Measurements from ENCODE around the gene FCRL6. TPM values are rescaled to one million over a fixed set of nuclear protein-coding genes. Genes with fewer than 3 reads are reported as not detected.

The FCRL6 gene
- total RNA-seq, 1 donor from 2014 or later = 0.82 TPM

- DNase-seq (no peak), ATAC-seq (no peak)
- intact Hi-C loops (cut with micrococcal nuclease) = loop anchor here (5.0 kb wide), 1 partner anchor 97 kb away; no protein-coding TSS in a partner anchor
Observed at GRCh38 chr1:159795534-159795933, 6.6 kb upstream of the FCRL6 start.

- DNase-seq = peak; percentile 51
- peak; percentile 96 for ATAC-seq
- intact Hi-C loops (cut with micrococcal nuclease) = loop anchor here (5.0 kb wide), 1 partner anchor 93 kb away; no protein-coding TSS in a partner anchor
Observed at GRCh38 chr1:159798893-159799292, 3.3 kb upstream of the FCRL6 start.

- intact Hi-C loops (cut with micrococcal nuclease) = loop anchor here (5.0 kb wide), 1 partner anchor 93 kb away; no protein-coding TSS in a partner anchor
- ATAC-seq (no peak), DNase-seq (no peak)
Observed at GRCh38 chr1:159799446-159799985, 2.6 kb upstream of the FCRL6 start.

GRCh38 chr1:159800177-159800930, 1.8 kb upstream of the FCRL6 start:
- ATAC-seq (no peak), DNase-seq (no peak)
- intact Hi-C loops (cut with micrococcal nuclease) = no loop called here

GRCh38 chr1:159803956-159804689, 2.0 kb downstream of the FCRL6 start:
- DNase-seq = no peak
- intact Hi-C loops (cut with micrococcal nuclease) = no loop called here
- no peak for ATAC-seq

- ATAC-seq = no peak
- intact Hi-C loops (cut with micrococcal nuclease) = no loop called here
- no peak for DNase-seq
Observed at GRCh38 chr1:159804924-159805323, 2.8 kb downstream of the FCRL6 start.

GRCh38 chr1:159815926-159816325, 13.8 kb downstream of the FCRL6 start:
- ATAC-seq = no peak
- intact Hi-C loops (cut with micrococcal nuclease) = no loop called here
- no peak for DNase-seq

- intact Hi-C loops (cut with micrococcal nuclease) = no loop called here
- DNase-seq = no peak
- ATAC-seq = no peak
Observed at GRCh38 chr1:159817276-159818041, 15.3 kb downstream of the FCRL6 start.

- intact Hi-C loops (cut with micrococcal nuclease) = no loop called here
- DNase-seq (no peak), ATAC-seq (no peak)
Observed at GRCh38 chr1:159821171-159821867, 19.2 kb downstream of the FCRL6 start.

GRCh38 chr1:159823406-159823805, 21.2 kb downstream of the FCRL6 start:
- ATAC-seq = no peak
- intact Hi-C loops (cut with micrococcal nuclease) = no loop called here

GRCh38 chr1:159825564-159825963, 23.4 kb downstream of the FCRL6 start:
- no peak for ATAC-seq
- no peak for DNase-seq
- intact Hi-C loops (cut with micrococcal nuclease) = no loop called here

More at GRCh38 chr1:159823406-159823805, 21.2 kb downstream of the FCRL6 start:
- no peak for DNase-seq

GRCh38 chr1:159826441-159827101, 24.4 kb downstream of the FCRL6 start, which contains the start of gene SLAMF8:
SLAMF8 (plus strand) TSS chr1:159826873; CDS start chr1:159826899, 26 bp downstream.
- intact Hi-C loops (cut with micrococcal nuclease) = no loop called here
- peak; percentile 49 for ATAC-seq
- peak; percentile 39 for DNase-seq

- intact Hi-C loops (cut with micrococcal nuclease) = no loop called here
- ATAC-seq = no peak
Observed at GRCh38 chr1:159827102-159827490, 24.9 kb downstream of the FCRL6 start.

GRCh38 chr1:159827549-159827948, 25.4 kb downstream of the FCRL6 start:
- DNase-seq (no peak), ATAC-seq (no peak)
- intact Hi-C loops (cut with micrococcal nuclease) = no loop called here

More at GRCh38 chr1:159827102-159827490, 24.9 kb downstream of the FCRL6 start:
- no peak for DNase-seq

GRCh38 chr1:159828176-159828575, 26.0 kb downstream of the FCRL6 start:
- no peak for ATAC-seq
- DNase-seq = no peak
- intact Hi-C loops (cut with micrococcal nuclease) = no loop called here

GRCh38 chr1:159828581-159829272, 26.6 kb downstream of the FCRL6 start:
- DNase-seq (no peak), ATAC-seq (peak; percentile 11)
- intact Hi-C loops (cut with micrococcal nuclease) = no loop called here

GRCh38 chr1:159829273-159829634, 27.1 kb downstream of the FCRL6 start:
- DNase-seq (peak; percentile 70), ATAC-seq (peak; percentile 88)
- intact Hi-C loops (cut with micrococcal nuclease) = no loop called here

Measured in left ventricle myocardium superior (tissue), 1 donor.